Astrocyte (in vitro differentiated cells and primary cell): ENCODE measurements around the gene GSG1L. TPM values are rescaled to one million over a fixed set of nuclear protein-coding genes. Genes with fewer than 3 reads are reported as not detected.
A peak's percentile ranks its signal among the peaks of the same experiment; 100 is the strongest.

ENCODE experiments used
- DNase-seq: peaks from one replicate; pipeline ENCODE4 v3.0.0-alpha.2; 2010; ENCODE audit warnings: low read depth
- FAIRE-seq: peaks from 2 replicates; lab custom pipeline; 2011; peaks lifted over from hg19 to GRCh38; lab: Jason Lieb, UNC
- H2AFZ ChIP-seq: 2 replicates; pipeline ENCODE4 v1.6.0; 2012; ENCODE audit warnings: low read depth, low read length, inconsistent platforms
- H3K27ac ChIP-seq: 2 replicates; pipeline ENCODE4 v1.5.1; 2011; ENCODE audit warnings: low read depth, low read length, inconsistent platforms
- H3K27me3 ChIP-seq: 2 replicates; pipeline ENCODE4 v1.6.0; 2011; ENCODE audit warnings: low read length, inconsistent platforms; ENCODE audit not compliant: insufficient read depth
- H3K36me3 ChIP-seq: 2 replicates; pipeline ENCODE4 v1.5.1; 2011; ENCODE audit warnings: low read length, inconsistent platforms; ENCODE audit not compliant: insufficient read depth
- H3K4me1 ChIP-seq: 2 replicates; pipeline ENCODE4 v1.5.1; 2011; ENCODE audit warnings: low read length, inconsistent platforms; ENCODE audit not compliant: insufficient read depth
- H3K4me2 ChIP-seq: 2 replicates; pipeline ENCODE4 v1.6.0; 2012; ENCODE audit warnings: low read length, inconsistent platforms
- H3K4me3 ChIP-seq: 2 replicates; pipeline ENCODE4 v1.5.1; 2011; ENCODE audit warnings: low read depth, mild to moderate bottlenecking, low read length, inconsistent platforms; ENCODE audit not compliant: insufficient read depth
- H3K79me2 ChIP-seq: 2 replicates; pipeline ENCODE4 v1.6.0; 2012; ENCODE audit warnings: mild to moderate bottlenecking, low read length, inconsistent platforms; ENCODE audit not compliant: insufficient read depth
- H3K9ac ChIP-seq: 2 replicates; pipeline ENCODE4 v1.6.0; 2012; ENCODE audit warnings: mild to moderate bottlenecking, low read length, inconsistent platforms
- H3K9me3 ChIP-seq: 2 replicates; pipeline ENCODE4 v1.5.1; 2012; ENCODE audit warnings: low read depth, mild to moderate bottlenecking, low read length, inconsistent platforms; ENCODE audit not compliant: insufficient read depth
- H4K20me1 ChIP-seq: 2 replicates; pipeline ENCODE4 v1.6.0; 2012; ENCODE audit warnings: low read length, inconsistent platforms; ENCODE audit not compliant: insufficient read depth
- H3K27ac Mint-ChIP-seq: one replicate; pipeline ENCODE4 v1.8.0; 2021; ENCODE audit warnings: mild to moderate bottlenecking, mixed read lengths; ENCODE audit not compliant: unreplicated experiment
- H3K27me3 Mint-ChIP-seq: one replicate; pipeline ENCODE4 v1.8.0; 2021; ENCODE audit warnings: low read depth, mixed read lengths; ENCODE audit not compliant: unreplicated experiment
- H3K36me3 Mint-ChIP-seq: one replicate; pipeline ENCODE4 v1.8.0; 2021; ENCODE audit warnings: low read depth, mixed read lengths; ENCODE audit not compliant: unreplicated experiment
- H3K4me1 Mint-ChIP-seq: one replicate; pipeline ENCODE4 v1.8.0; 2021; ENCODE audit warnings: low read depth, mixed read lengths; ENCODE audit not compliant: unreplicated experiment
- H3K4me3 Mint-ChIP-seq: one replicate; pipeline ENCODE4 v1.8.0; 2021; ENCODE audit warnings: mild to moderate bottlenecking, moderate library complexity, mixed read lengths; ENCODE audit not compliant: unreplicated experiment
- H3K9me3 Mint-ChIP-seq: one replicate; pipeline ENCODE4 v1.8.0; 2021; ENCODE audit warnings: mild to moderate bottlenecking, mixed read lengths; ENCODE audit not compliant: unreplicated experiment
- EZH2 ChIP-seq: IDR thresholded peaks from 2 replicates; pipeline ENCODE4 v1.6.1; 2012; ENCODE audit warnings: mild to moderate bottlenecking, low read length, inconsistent platforms; ENCODE audit not compliant: insufficient read depth
- total RNA-seq: library from RNA; stranded (reverse); gene quantifications from 2 replicates; pipeline ENCODE4 v1.2.1, GENCODE V29; 2021
- TF ChIP-seq, protein P1 (sequence below): IDR thresholded peaks from 2 replicates; pipeline ENCODE4 v1.5.1; 2011; ENCODE audit warnings: low read depth, mild to moderate bottlenecking, inconsistent platforms, low read length, moderate library complexity; ENCODE audit not compliant: insufficient read depth

Gene GSG1L
- total RNA-seq, 1 donor from 2014 or later: not detected

- no peaks in the 10 kb centered on the region for H3K27me3 ChIP-seq
- Mint-ChIP-seq H3K36me3 (no peaks in the 10 kb centered on the region), H3K4me3 (no peak overlapping the region), H3K9me3 (no peaks in the 10 kb centered on the region), H3K4me1 (no peaks in the 10 kb centered on the region), H3K27me3 (peaks cover 37% of the 10 kb centered on the region), H3K27ac (no peak overlapping the region)
- H3K4me1 ChIP-seq: peaks cover 3% of the 10 kb centered on the region
- H3K4me3 ChIP-seq: no peak overlapping the region
- no peak overlapping the region for H3K4me2 ChIP-seq
- no peaks in the 10 kb centered on the region for H3K36me3 ChIP-seq
- no peaks in the 10 kb centered on the region for H4K20me1 ChIP-seq
- TF ChIP-seq EZH2: no peak
- TF ChIP-seq, protein P1, sequence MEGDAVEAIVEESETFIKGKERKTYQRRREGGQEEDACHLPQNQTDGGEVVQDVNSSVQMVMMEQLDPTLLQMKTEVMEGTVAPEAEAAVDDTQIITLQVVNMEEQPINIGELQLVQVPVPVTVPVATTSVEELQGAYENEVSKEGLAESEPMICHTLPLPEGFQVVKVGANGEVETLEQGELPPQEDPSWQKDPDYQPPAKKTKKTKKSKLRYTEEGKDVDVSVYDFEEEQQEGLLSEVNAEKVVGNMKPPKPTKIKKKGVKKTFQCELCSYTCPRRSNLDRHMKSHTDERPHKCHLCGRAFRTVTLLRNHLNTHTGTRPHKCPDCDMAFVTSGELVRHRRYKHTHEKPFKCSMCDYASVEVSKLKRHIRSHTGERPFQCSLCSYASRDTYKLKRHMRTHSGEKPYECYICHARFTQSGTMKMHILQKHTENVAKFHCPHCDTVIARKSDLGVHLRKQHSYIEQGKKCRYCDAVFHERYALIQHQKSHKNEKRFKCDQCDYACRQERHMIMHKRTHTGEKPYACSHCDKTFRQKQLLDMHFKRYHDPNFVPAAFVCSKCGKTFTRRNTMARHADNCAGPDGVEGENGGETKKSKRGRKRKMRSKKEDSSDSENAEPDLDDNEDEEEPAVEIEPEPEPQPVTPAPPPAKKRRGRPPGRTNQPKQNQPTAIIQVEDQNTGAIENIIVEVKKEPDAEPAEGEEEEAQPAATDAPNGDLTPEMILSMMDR: no peak
- DNase-seq: no peak
- H3K27ac ChIP-seq: no peak overlapping the region
- no peaks in the 10 kb centered on the region for H3K9me3 ChIP-seq
- H2AFZ ChIP-seq: no peak overlapping the region
- FAIRE-seq: no peak
- no peaks in the 10 kb centered on the region for H3K79me2 ChIP-seq
- no peak overlapping the region for H3K9ac ChIP-seq
These were observed 50.1 kb downstream of the GSG1L start for GRCh38 chr16:28013392-28013791.

- Mint-ChIP-seq H3K27me3 (peaks cover 42% of the 10 kb centered on the region), H3K27ac (no peak overlapping the region), H3K4me3 (no peak overlapping the region), H3K36me3 (no peaks in the 10 kb centered on the region), H3K9me3 (no peaks in the 10 kb centered on the region), H3K4me1 (no peaks in the 10 kb centered on the region)
- Histone ChIP-seq H3K4me2 (no peak overlapping the region), H3K9me3 (no peaks in the 10 kb centered on the region), H3K9ac (no peak overlapping the region), H3K4me1 (peaks cover 3% of the 10 kb centered on the region), H3K27ac (no peak overlapping the region), H4K20me1 (no peaks in the 10 kb centered on the region), H3K27me3 (no peaks in the 10 kb centered on the region), H3K36me3 (no peaks in the 10 kb centered on the region), H3K4me3 (no peak overlapping the region), H2AFZ (no peak overlapping the region), H3K79me2 (no peaks in the 10 kb centered on the region)
- FAIRE-seq (no peak), DNase-seq (peak; percentile 20)
- no peak for TF ChIP-seq EZH2
- TF ChIP-seq, protein P1: no peak
These were observed 51.5 kb downstream of the GSG1L start for GRCh38 chr16:28011971-28012445.

GRCh38 chr16:28011223-28011622 is 52.3 kb downstream of the GSG1L start:
- Histone ChIP-seq H3K9me3 (no peaks in the 10 kb centered on the region), H3K79me2 (no peaks in the 10 kb centered on the region), H3K4me2 (no peak overlapping the region), H2AFZ (no peak overlapping the region), H4K20me1 (no peaks in the 10 kb centered on the region), H3K36me3 (no peaks in the 10 kb centered on the region), H3K27me3 (no peaks in the 10 kb centered on the region), H3K9ac (no peak overlapping the region), H3K27ac (no peak overlapping the region), H3K4me3 (no peak overlapping the region), H3K4me1 (peaks cover 3% of the 10 kb centered on the region)
- H3K27ac Mint-ChIP-seq: no peak overlapping the region
- TF ChIP-seq, protein P1: no peak
- TF ChIP-seq EZH2: no peak
- DNase-seq: no peak
- no peaks in the 10 kb centered on the region for H3K4me1 Mint-ChIP-seq
- no peaks in the 10 kb centered on the region for H3K9me3 Mint-ChIP-seq
- no peaks in the 10 kb centered on the region for H3K36me3 Mint-ChIP-seq
- no peak overlapping the region for H3K4me3 Mint-ChIP-seq
- peaks cover 39% of the 10 kb centered on the region for H3K27me3 Mint-ChIP-seq
- no peak for FAIRE-seq
